HG02610 (cell line): Measurements from ENCODE around the gene OXCT1.
A peak's percentile ranks its signal among the peaks of the same experiment; 100 is the strongest.

Experiments
- ATAC-seq: cut with Tn5 transposase; IDR thresholded peaks from one replicate; pipeline ENCODE4 v1.9.1; 2021; ENCODE audit warnings: mild to moderate bottlenecking, moderate library complexity; ENCODE audit not compliant: unreplicated experiment

The OXCT1 gene

GRCh38 chr5:41869724-41870626, at the start of gene OXCT1:
OXCT1 (minus strand) TSS chr5:41870425; CDS start chr5:41870358, 67 bp downstream.
- ATAC-seq, result peak; percentile 96

GRCh38 chr5:41918105-41918504, 47.9 kb upstream of the OXCT1 start:
- ATAC-seq, result peak; percentile 61

- no peak for ATAC-seq
These were observed 38.3 kb upstream of the OXCT1 start for GRCh38 chr5:41908374-41909079.

GRCh38 chr5:41906151-41906550, 35.9 kb upstream of the OXCT1 start:
- ATAC-seq, result no peak

- ATAC-seq, result peak; percentile 99
These were observed 33.9 kb upstream of the OXCT1 start, which contains the start of gene RIMOC1 for GRCh38 chr5:41903892-41904799. RIMOC1 (plus strand) TSS chr5:41904344; CDS start chr5:41904368, 24 bp downstream.

- no peak for ATAC-seq
These were observed 33.2 kb upstream of the OXCT1 start for GRCh38 chr5:41903382-41903891.

- ATAC-seq, result no peak
These were observed 26.0 kb upstream of the OXCT1 start for GRCh38 chr5:41896230-41896629.

- ATAC-seq, result peak; percentile 61
These were observed 23.0 kb upstream of the OXCT1 start for GRCh38 chr5:41893074-41893851.

- ATAC-seq, result no peak
These were observed 21.8 kb upstream of the OXCT1 start for GRCh38 chr5:41892031-41892430.

GRCh38 chr5:41891066-41891707, 21.0 kb upstream of the OXCT1 start:
- peak; percentile 59 for ATAC-seq

GRCh38 chr5:41885286-41885685, 15.1 kb upstream of the OXCT1 start:
- peak; percentile 58 for ATAC-seq

GRCh38 chr5:41883936-41884335, 13.7 kb upstream of the OXCT1 start:
- no peak for ATAC-seq

- ATAC-seq, result no peak
These were observed 13.0 kb upstream of the OXCT1 start for GRCh38 chr5:41883243-41883642.

- no peak for ATAC-seq
These were observed 12.5 kb upstream of the OXCT1 start for GRCh38 chr5:41882765-41883164.

GRCh38 chr5:41878643-41879478, 8.6 kb upstream of the OXCT1 start:
- no peak for ATAC-seq

GRCh38 chr5:41878173-41878572, 7.9 kb upstream of the OXCT1 start:
- no peak for ATAC-seq

- ATAC-seq, result no peak
These were observed 7.2 kb upstream of the OXCT1 start for GRCh38 chr5:41877408-41877807.

- ATAC-seq, result no peak
These were observed 6.5 kb upstream of the OXCT1 start for GRCh38 chr5:41876678-41877077.
